Neutrophil (primary cell): ENCODE measurements around the gene FASTKD3.

ENCODE experiments used
- H3K27ac ChIP-seq: fragments of 200-600 bp; sonication (generic); 2 replicates; pipeline ENCODE4 v1.5.1; 2016; ENCODE audit warnings: mild to moderate bottlenecking, moderate library complexity
- H3K27me3 ChIP-seq: fragments of 200-600 bp; sonication (generic); 2 replicates; pipeline ENCODE4 v1.6.0; 2016; ENCODE audit warnings: mild to moderate bottlenecking
- H3K36me3 ChIP-seq: fragments of 200-600 bp; sonication (generic); 2 replicates; pipeline ENCODE4 v1.5.1; 2017
- H3K4me1 ChIP-seq, 2 experiments: fragments of 200-600 bp in 1 of 2; sonication (generic) in 1 of 2; 1 replicate in 1 of 2; 2 replicates in 1 of 2; pipeline versions ENCODE4 v1.5.1 to v1.6.1; 2013 to 2016; ENCODE audit warnings: low read depth in 1 of 2, low read length in 1 of 2, mild to moderate bottlenecking in 1 of 2, moderate library complexity in 1 of 2; ENCODE audit not compliant: control insufficient read depth in 1 of 2, insufficient read depth in 1 of 2
- H3K4me3 ChIP-seq, 2 experiments: fragments of 200-600 bp in 1 of 2; sonication (generic) in 1 of 2; 1 replicate in 1 of 2; 2 replicates in 1 of 2; pipeline ENCODE4 v1.5.1; 2013 to 2016; ENCODE audit warnings: low read depth in 1 of 2, low read length in 1 of 2, mild to moderate bottlenecking in 1 of 2, moderate library complexity in 1 of 2
- H3K9me3 ChIP-seq: fragments of 200-600 bp; sonication (generic); 2 replicates; pipeline ENCODE4 v1.5.1; 2016
- CTCF ChIP-seq: fragments of 200-600 bp; sonication (generic); IDR thresholded peaks from 2 replicates; pipeline ENCODE4 v1.5.1; 2016; ENCODE audit warnings: antibody characterized with exemption

Gene FASTKD3

GRCh38 chr5:7908317-7908716 is 39.5 kb upstream of the FASTKD3 start:
- peaks cover 2% of the 10 kb centered on the region for H3K36me3 ChIP-seq

GRCh38 chr5:7907612-7908011 is 38.8 kb upstream of the FASTKD3 start:
- Histone ChIP-seq H3K4me3 (no peak overlapping the region), H3K36me3 (peaks cover 9% of the 10 kb centered on the region), H3K27me3 (no peaks in the 10 kb centered on the region), H3K9me3 (no peaks in the 10 kb centered on the region), H3K27ac (no peak overlapping the region), H3K4me1 (no peaks in the 10 kb centered on the region)
- TF ChIP-seq CTCF: no peak

More at GRCh38 chr5:7908317-7908716, 39.5 kb upstream of the FASTKD3 start:
- no peak for TF ChIP-seq CTCF
- Histone ChIP-seq H3K4me1 (no peaks in the 10 kb centered on the region), H3K27ac (no peak overlapping the region), H3K27me3 (no peaks in the 10 kb centered on the region), H3K9me3 (no peaks in the 10 kb centered on the region), H3K4me3 (no peak overlapping the region)

GRCh38 chr5:7904170-7904569 is 35.3 kb upstream of the FASTKD3 start:
- H3K27ac ChIP-seq: no peak overlapping the region
- no peaks in the 10 kb centered on the region for H3K9me3 ChIP-seq
- H3K27me3 ChIP-seq: no peaks in the 10 kb centered on the region
- H3K4me1 ChIP-seq: no peaks in the 10 kb centered on the region
- H3K4me3 ChIP-seq: no peak overlapping the region
- H3K36me3 ChIP-seq: peaks cover 42% of the 10 kb centered on the region
- no peak for TF ChIP-seq CTCF

- H3K4me3 ChIP-seq: no peak overlapping the region
- no peaks in the 10 kb centered on the region for H3K9me3 ChIP-seq
- no peak for TF ChIP-seq CTCF
- peaks cover 55% of the 10 kb centered on the region for H3K36me3 ChIP-seq
- no peaks in the 10 kb centered on the region for H3K4me1 ChIP-seq
- H3K27ac ChIP-seq: no peak overlapping the region
- no peaks in the 10 kb centered on the region for H3K27me3 ChIP-seq
Observed at GRCh38 chr5:7902666-7903625, 34.1 kb upstream of the FASTKD3 start.

GRCh38 chr5:7902201-7902600 is 33.4 kb upstream of the FASTKD3 start:
- Histone ChIP-seq H3K36me3 (peaks cover 62% of the 10 kb centered on the region), H3K27ac (no peak overlapping the region), H3K9me3 (no peaks in the 10 kb centered on the region), H3K4me3 (no peak overlapping the region), H3K27me3 (no peaks in the 10 kb centered on the region), H3K4me1 (no peaks in the 10 kb centered on the region)
- TF ChIP-seq CTCF: no peak
